GM19023 (cell line): ENCODE data around the gene ERLIN1.
A peak's percentile ranks its signal among the peaks of the same experiment; 100 is the strongest.

Experiments used
- ATAC-seq: cut with Tn5 transposase; IDR thresholded peaks from one replicate; pipeline ENCODE4 v1.9.1; 2021; ENCODE audit warnings: mild to moderate bottlenecking, moderate library complexity; ENCODE audit not compliant: unreplicated experiment

ERLIN1 gene

DNA sequence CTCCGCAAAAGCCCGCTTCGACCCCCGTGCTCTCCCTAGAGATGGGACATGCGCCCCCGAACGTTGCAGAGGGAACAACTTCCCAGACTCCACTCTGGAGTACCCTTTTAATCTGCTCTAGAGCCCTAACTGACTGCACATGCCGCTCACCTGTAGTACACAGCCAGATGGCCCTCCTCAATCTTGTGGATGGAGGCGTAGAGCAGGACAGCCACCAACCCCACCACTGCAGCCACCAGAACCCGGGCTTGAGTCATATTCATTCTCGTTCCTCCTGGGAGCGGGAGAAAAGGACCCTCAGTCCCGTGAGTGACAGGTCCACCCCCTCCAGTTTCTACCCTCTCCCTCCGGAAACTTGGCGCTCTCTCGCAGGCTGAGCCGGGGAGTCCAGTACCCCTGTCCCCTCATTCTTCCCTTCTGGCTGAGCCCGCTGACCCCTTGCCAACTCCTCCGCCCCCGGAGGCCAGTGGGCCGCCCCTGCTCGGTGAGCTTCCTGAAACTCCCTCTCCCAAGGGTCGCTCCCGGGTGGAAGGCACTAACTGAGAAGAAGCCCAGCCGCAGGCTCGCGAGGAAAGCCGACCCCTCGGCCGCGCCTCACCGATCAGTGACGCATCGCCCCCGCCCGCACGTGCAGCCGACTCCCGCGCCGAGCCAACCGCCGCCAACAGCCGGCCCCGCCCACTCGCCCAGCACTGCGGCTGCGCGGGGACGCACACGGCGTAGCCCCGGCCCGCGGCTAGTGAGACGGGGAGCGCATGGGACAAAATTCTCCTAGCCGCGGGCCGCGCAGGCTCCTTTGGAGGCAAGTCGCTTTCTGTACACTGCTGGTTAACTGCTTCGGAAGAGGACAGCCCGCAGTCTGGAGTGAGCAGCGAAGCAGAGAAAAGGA, at the start of gene ERLIN1:
Gene ERLIN1, minus strand, starts transcription at position 666 of the 889 bp plus-strand sequence. Its CDS starts 403 bp downstream, at position 263.
- peak; percentile 82 for ATAC-seq

DNA sequence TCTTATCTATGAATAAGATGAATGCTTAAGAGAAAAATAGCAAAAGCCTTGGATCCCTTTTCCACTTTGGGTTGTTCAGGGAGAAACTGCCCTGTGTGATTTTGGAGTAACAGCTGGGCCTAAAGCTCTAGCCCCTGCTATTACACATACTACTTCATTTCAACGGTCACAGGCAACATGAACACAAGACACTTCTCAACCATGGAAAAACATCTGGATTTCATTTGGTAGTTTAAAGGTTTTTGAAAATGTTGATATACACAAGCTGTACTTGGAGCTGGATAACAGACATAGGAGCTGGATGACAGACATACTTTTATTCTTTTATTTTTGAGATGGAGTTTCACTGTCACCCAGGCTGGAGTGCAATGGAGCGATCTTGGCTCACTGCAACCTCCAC, 46.3 kb upstream of the ERLIN1 start:
- ATAC-seq = no peak

DNA sequence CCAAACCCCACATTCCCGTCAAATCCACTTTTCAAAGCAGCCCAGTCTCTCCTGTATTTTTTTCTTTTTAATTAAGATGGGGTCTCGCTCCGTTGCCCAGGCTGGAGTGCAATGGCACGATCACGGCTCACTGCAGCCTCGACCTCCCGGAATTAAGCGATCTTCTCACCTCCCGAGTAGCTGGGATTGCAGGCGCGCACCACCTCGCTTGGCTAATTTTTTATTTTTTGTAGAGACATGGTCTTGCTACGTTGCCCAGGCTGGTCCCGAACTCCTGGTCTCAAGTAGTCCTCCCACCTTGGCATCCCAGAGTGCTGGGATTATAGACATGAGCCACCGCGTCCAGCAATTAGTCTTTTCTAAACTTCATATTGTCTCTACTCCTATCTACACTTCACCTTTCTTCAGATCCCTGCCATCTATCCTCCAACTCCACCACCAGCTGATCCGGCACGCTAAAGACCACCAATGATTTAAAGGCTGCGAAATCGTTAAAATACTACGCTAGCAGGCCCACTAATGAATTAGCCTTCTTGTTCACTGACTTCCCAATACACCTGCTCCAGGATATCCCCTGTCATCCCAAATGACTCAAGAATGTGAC, 44.1 kb upstream of the ERLIN1 start:
- no peak for ATAC-seq

DNA sequence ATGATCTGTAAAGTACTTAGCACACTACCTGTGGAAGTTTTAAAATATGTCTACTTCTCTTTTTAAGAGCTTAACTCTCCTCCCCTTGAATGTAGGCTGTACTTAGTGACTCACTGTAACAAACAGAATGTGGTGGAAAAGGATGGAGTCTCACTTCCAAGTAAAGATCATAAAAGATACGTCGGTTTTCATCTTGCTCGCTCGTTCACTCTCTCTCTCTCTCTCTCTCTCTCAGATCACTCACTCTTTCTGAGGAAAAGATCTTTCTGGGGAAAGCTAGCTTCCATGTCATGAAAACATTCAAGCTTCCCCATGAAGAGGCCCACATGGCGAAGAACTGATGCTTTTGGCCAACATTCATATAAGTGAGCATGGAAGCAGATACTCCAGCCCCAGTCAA, 38.0 kb upstream of the ERLIN1 start:
- no peak for ATAC-seq

DNA sequence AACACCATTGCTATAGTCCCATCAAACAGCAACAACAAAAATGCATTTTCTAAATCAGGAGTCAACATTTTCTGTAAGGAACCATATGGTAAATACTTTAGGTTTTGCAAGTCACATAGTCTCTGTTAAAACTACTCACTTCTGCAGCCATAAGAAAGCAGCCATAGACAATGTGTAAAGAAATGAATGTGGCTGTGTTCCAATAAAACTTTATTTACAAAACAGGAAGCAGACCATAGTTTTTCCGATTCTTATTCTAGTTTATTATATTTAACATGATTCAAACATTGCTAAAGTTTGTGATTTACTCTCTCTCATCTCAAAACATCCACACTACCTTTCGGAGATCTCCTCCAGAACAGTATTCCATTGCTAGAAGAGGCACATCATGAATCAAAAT, 36.7 kb upstream of the ERLIN1 start:
- no peak for ATAC-seq

DNA sequence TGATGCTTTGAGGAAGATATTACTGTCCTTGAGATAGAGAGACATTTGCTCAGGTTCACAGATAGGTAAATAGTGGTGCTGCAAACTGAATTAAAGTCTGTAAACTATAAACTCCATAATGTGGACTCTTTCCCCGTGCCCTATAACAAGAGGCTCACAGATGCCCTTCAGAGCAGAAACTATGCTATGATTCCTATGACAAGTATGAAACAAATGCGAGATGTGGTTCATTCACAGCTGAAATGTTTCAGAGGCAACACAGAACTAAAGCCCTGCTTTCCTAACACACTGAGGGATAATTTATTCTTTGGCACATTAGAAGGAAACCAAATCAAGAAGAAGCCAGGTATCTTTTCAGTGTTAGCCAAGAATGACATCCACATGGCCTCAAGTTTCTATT, 30.2 kb upstream of the ERLIN1 start:
- ATAC-seq = no peak

DNA sequence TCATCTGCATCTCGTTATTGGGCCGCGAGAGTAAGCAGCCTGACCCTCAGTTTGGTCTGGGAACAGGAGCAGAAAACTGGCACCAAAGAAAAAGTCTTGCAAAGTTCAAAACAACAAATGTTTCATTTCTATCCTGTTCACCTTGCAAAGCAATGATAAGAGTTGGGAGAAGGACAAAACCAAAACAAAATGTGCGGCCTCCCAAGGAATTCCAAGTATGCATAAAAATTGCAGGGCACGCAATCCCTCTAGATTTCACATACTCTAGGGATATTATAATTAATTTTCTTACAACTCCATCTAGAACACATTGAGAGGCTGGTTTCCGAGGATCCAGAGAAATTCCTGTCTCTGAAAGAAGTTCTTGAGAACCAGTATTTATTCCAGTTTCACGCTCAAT, 23.5 kb upstream of the ERLIN1 start:
- no peak for ATAC-seq

DNA sequence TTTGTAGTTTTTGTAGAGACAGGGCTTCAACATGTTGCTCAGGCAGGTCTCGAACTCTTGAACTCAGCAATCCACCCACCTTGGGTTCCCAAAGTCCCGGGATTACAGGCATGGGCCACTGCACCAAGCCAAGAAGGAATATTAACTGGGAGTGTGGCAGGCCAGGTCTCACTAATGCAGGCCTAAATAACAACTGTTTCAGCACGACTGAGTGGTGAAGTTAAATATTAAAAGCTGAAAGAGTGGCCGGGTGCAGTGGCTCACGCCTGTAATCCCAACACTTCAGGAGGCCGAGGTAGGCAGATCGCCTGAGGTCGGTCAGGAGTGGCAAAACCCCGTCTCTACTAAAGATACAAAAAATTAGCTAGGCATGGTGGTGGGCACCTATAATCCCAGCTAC, 22.4 kb upstream of the ERLIN1 start:
- no peak for ATAC-seq

DNA sequence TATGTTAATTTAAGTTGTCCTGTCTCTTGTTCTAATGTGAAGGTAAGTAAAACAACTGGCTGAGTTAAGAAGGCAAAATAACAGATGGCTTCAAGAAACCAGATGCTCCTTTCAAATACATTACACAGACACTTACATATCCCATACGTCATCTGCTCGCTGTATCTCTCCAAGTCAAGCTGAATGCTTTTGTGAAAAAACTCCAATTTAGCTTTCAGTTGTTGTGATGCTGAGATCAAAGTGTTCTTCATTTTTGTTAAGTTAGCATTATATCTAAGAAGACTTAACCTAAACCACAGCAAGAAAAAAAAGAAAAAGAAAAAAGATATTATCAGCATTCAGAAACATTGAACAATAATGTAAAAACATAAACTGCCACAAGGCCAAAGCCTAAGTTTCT, 18.5 kb upstream of the ERLIN1 start:
- ATAC-seq = no peak

DNA sequence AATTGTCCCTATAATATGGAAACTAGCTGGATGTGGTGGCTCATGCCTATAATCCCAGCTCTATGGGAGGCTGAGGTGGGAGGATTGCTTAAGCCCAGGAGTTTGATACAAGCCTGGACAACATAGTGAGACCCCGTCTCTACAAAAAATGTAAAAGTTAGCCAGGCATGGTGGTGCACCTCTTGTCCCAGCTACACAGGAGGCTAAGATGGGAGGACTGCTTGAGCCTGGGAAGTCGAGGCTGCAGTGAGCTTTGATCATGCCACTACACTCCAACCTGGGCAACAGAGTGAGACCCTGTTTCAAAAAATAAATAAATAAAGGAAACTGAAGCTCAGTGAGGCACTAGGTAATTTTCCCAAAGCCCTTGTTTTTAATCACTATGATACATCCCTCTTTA, 15.7 kb upstream of the ERLIN1 start:
- no peak for ATAC-seq

DNA sequence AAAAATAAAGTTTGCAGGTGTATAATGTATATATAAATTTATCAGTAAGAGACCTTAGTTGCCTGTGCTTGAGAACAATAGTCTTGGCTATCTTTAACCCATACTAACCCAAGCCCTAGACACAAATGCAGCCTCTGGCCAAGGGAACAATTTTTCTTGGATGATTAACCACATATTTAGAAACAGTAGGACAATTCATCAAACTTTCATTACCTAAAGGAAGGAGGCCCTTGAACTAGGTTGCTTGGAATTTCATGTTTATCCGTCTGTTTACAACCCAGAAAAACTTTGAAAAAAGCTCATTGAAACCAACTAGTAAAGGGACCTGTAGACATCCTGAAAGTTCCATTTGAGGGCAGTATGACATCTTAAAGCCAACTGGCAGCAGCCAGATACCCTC, 8.9 kb upstream of the ERLIN1 start:
- no peak for ATAC-seq

DNA sequence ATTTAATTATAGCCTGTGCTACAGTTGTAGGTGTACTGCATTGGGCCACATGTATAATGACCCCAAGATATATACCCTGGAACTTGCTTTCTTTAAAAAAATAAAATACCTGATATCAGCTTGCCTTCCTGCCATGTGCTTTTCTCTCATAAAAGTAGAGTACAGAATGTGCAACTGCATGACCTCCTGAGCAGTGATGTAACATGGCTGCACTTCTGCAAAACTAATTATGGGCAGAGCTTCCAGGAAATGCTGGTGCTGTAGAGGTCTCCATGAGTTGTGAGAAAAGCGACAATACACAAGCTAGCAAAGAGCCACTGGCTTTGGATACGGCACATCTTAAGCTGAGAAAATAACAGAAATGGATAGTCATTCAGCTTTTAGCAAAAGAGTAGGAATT, 6.5 kb upstream of the ERLIN1 start:
- no peak for ATAC-seq

DNA sequence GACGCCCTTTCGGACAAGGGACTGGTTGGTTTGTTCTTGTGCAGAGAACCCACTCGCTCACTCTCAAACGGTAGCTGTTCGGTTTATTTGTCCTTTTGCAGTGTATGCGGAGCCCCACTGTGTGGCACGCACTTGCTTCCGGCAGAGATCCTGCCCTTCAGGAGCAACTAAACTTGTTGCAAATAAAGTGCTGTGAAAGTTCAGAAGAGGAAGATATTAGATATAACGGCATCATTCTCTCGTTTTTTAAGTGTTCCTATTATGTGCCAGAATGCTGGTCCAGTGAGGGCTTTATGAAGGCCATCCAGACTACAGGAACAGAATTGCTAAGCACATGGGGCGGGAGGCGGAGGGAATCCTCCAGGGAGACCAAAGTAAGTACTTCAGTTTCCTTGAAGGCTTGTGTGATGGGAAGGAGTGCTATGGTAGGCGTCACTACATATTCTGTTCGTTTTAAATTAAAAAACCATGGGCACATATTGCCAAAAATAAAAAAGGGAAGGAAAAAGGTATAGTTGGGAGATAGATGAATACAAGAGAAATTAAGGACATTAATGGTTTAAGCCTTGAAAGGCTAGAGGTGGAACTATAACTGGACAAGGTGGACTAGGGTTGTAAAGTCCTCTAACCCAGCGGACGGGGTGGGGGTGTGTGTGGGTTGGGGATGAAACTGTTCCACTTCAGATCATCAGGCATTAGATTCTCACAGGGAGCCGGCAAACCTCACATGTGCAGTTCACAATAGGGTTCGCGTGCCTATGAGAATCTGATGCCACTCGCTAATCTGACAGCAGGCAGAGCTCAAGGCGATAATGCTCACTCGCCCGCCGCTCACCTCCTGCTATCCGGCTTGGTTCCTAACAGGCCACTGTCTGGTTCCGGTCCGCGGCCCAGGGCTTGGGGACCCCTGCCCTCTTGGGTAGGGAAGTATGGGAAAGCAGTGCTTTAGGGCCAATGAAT, 704 bp upstream of the ERLIN1 start:
- ATAC-seq = peak; percentile 56

DNA sequence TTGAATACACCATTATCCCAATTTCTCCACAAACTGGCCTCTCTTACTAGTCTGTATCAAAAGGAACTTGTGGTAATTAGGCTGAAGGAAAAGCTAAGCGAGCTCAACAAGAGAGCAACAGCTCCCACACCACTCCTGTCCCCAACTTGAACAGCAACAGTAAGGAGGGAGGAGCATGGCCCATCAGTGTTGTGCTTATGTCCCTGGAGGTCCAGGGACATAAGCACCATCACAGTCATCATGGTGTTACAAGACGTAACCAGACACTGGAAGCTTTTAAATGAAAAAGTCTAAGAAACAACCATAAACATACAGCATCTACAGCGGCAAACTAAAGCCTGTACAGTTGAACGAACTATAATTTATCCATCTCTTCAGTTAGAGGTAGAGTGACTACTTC, 989 bp downstream of the ERLIN1 start:
- ATAC-seq = no peak

DNA sequence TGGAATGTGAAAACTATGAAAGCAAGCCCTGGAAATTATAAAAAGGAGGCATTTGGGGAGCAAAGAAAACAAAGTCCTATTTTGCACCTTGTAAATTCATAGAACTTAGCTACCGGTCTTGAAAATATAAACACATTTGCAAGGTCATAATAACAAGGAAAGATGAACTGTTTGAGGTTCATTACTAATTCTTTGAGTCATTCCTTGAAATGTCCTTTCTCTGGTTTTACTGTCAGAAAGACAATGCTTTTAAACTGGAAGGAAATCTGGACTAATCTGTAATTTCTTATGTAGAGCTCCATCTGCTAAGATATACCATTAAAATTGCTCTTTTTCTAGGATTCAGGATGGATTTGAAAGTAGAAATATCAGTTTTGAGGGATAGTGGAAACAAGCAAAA, 1.4 kb downstream of the ERLIN1 start:
- no peak for ATAC-seq

DNA sequence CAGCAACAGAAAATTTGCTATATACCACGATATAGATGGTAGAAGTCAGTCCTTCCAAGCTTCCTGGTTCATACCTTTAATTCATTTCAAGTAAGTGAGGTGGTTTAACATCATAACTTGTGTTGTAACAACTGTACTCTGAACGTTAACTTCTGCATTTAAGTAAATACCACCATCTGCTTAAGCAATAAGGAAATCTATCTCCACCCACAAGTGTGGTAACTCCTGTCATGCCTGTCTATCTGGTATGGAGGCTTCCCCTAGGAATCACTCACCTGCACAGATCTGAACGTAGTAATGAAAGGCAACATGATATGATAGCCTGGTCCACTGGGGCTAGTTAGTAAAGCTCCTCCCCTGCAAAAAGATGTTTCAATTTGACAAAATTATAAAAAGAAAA, 2.3 kb downstream of the ERLIN1 start:
- ATAC-seq = no peak

DNA sequence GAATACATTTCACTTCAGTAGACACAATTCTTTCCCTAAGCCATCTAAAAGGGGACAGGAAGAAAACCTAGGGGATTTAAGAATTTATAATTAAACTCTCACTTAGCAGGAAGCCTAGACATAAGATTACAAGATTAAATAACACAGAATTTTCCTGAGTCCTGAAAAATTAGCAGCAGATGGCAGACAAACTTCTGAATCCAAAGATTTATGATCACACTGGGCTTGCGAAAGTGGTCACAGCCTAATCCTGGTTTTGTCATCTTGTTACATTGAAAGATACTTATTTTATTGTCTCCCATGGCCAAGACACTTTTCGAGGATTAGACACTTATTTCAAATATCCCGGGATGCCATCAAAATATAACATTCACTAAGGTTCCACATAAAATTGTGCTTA, 2.9 kb downstream of the ERLIN1 start:
- ATAC-seq = no peak

DNA sequence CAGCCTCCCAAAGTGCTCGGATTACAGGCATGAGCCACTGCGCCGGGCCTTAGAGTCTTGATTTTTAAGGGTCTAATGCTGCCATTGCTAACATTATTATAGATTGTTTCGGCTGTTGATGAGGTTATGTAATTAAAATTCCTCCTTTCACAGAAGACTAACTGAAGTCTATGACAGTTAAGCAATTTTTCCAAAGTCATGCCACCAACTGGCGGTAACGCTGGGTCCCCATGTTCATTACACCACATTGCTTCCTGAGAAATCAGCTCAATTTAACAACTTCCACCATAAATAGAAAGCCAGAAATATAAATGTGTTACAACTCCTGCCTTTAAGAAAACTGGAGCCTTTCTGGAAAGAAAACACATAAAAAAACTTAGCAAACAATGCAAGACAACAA, 3.5 kb downstream of the ERLIN1 start:
- ATAC-seq = no peak

DNA sequence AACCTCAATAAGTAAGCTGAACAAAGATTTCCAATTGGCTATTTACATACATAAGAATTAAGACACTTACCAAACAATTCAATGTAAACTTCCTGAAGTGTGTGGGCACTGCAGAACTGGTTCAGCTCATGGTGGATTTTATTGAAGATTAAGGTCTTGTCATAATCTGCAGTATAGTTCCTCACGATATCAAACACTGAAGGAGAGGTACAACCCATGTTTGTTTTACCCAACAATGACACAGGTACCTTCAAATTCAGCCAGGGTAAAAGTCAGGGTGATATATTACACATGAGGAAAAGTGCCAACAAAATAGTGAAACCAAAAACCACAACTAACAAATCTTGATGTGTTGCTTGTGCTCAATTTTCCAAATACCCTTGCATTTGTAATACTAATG, 10.0 kb downstream of the ERLIN1 start:
- no peak for ATAC-seq

DNA sequence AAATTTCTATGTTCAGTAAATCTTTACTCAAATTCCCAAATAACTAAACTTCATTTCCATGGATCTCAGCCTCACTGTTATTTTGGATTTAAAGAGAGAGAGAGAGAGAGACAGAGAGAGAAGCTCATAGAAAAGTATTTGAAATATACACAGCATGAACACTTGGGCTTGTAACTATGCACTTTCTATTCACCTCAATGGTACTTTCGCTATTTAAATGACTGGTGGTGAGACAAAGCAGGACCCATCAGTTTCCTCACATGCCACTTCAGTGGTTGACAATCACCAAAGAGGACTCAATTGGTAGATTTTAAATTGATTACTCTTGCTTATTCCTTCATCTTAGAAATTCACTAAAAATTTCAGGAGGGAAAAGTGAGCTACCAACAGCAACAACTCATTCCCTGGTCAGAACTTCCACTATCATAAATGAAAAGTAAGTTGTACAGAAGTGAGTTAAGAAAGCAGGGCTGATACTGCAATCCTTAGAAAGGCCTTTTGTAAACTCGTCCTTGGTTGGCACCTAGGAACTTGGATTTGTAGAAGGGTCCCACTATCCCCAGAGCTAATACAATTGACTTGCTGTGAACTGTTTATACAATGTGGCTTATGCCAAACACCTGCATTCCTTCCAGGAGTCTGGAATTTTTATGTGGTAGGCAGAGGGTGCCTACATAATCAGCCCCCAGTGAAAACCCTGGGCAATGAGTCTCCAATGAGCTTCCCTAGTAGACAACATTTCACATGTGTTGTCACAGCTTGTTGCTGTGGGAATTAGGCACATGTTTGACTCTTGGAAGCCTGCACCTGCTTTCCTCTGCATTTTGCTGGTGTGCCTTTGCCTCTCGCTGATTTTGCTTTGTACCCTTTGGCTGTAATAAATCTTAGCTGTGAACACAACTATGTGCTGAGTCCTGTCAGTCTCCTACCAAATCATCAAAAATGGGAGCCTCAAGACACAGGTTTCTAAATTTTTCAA, 10.8 kb downstream of the ERLIN1 start:
- ATAC-seq = peak; percentile 82
